GM12875 (cell line): ENCODE measurements around the gene CCDC3.

Experiments
- H3K4me3 ChIP-seq: one replicate; pipeline ENCODE4 v1.5.1; 2011; ENCODE audit warnings: low read depth, low read length, control low read depth
- CTCF ChIP-seq: IDR thresholded peaks from 2 replicates; pipeline ENCODE4 v1.5.1; 2011; ENCODE audit warnings: low read depth, mild to moderate bottlenecking, control low read depth, inconsistent platforms, low read length, moderate library complexity, borderline replicate concordance; ENCODE audit not compliant: insufficient read depth

CCDC3 gene

GRCh38 chr10:12941966-12942365, 59.5 kb downstream of the CCDC3 start:
- no peak for TF ChIP-seq CTCF
- no peak overlapping the region for H3K4me3 ChIP-seq

- TF ChIP-seq CTCF, result no peak
- H3K4me3 ChIP-seq, result no peak overlapping the region
Observed at GRCh38 chr10:12940791-12941190, 60.7 kb downstream of the CCDC3 start.

GRCh38 chr10:12938271-12938670, 63.2 kb downstream of the CCDC3 start:
- no peak overlapping the region for H3K4me3 ChIP-seq
- TF ChIP-seq CTCF, result no peak

GRCh38 chr10:12937527-12937926, 64.0 kb downstream of the CCDC3 start:
- no peak overlapping the region for H3K4me3 ChIP-seq
- no peak for TF ChIP-seq CTCF

- no peak overlapping the region for H3K4me3 ChIP-seq
- no peak for TF ChIP-seq CTCF
Observed at GRCh38 chr10:12934777-12935176, 66.7 kb downstream of the CCDC3 start.

- no peak for TF ChIP-seq CTCF
- H3K4me3 ChIP-seq, result no peak overlapping the region
Observed at GRCh38 chr10:12929381-12929780, 72.1 kb downstream of the CCDC3 start.

GRCh38 chr10:12928571-12928970, 72.9 kb downstream of the CCDC3 start:
- TF ChIP-seq CTCF, result no peak
- no peak overlapping the region for H3K4me3 ChIP-seq
